GM18520 (cell line): ENCODE results near the gene N4BP2.

Source experiments
- ATAC-seq: cut with Tn5 transposase; IDR thresholded peaks from one replicate; pipeline ENCODE4 v1.9.1; 2021; ENCODE audit not compliant: unreplicated experiment

N4BP2 gene

DNA sequence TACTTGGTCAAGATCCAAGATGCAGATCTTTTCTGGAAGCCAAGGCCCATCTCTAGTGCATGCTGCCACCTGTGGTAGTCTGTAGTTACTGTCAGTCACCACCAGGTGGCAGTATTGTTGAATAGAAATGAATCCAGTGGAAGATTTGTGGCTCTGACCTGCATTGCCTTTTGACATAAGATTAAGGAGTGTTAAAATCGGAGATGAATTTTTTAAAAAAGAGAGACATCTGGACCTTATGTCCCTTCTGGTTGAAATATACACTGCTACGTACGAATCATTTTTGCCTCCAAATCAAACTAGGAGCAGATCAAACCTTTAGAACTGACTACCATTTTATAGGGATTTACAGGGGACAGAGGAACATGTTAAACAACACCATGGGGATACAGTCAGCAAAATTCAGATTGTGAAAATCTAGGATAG is 93.3 kb downstream of the N4BP2 start:
- ATAC-seq, result peak; percentile 68

DNA sequence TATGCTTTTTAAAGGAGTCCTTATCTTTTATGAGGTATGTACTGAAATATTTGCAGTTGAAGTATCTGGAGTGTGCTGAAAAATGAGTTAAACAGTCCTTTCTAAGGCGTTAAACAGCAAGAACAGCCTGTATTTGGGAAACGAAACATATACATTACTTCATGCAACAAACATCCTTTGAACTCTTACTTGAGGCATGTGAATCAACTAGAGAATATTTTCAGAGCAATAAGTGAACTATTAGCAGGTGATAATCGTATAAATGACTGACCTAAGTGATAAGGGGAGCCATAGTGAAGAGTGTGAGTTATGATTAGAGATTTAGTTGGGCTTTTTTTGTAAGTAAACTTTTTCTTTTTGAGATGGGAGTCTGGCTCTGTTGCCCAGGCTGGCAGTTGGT is 94.3 kb downstream of the N4BP2 start:
- no peak for ATAC-seq

DNA sequence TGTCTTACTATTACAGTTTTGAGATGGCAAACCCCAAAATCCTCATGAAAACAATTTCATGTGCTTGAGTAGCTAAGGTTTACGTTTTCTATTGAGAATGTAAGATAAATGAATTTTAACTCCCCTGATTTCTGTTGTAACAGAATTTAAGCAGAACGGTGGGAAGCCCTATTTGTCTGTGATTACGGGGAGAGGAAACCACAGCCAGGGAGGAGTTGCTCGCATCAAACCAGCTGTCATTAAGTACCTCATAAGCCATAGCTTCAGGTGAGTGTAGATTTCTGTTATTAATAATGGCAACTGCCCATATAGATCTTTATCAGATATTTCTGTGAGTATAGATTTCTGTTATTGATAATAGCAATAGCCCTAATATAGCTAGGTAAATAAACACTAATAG is 96.0 kb downstream of the N4BP2 start:
- ATAC-seq, result no peak

DNA sequence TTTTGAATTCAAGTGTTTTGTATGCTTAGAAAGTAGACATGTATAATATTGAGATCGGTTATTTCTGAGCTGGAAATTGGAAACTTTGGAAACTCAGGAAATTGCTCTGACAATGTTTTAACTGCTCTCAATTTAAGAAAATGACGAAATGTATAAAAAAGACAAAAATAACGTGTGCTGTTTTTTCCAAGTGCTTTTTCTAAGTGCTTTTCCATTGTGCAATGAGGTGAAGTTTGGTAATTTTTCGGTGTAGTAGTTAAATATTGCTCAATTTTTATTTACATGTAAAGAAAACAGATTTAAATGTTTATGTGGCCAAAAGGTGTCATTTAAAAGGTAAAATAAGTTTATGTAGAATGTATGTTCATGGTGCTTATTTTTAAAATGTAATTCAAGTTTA is 100.8 kb downstream of the N4BP2 start:
- no peak for ATAC-seq

DNA sequence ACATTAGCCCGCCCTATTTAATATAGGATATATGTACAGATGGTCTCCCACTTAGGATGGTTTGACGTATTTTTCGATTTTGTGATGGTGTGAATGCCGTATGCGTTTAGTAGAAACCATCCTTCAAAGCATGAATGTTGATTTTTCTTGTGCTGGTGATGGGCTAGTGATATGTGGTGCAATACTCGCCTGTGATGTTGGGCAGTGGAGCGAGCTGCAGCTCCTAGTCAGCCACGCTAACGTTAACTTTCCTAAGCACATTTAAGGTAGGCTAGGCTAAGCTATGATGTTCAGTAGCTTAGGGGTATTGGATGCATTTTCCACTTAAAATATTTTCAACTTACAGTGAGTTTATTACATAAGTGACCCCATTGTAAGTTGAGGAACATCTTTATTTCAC is 103.6 kb downstream of the N4BP2 start:
- ATAC-seq, result no peak

DNA sequence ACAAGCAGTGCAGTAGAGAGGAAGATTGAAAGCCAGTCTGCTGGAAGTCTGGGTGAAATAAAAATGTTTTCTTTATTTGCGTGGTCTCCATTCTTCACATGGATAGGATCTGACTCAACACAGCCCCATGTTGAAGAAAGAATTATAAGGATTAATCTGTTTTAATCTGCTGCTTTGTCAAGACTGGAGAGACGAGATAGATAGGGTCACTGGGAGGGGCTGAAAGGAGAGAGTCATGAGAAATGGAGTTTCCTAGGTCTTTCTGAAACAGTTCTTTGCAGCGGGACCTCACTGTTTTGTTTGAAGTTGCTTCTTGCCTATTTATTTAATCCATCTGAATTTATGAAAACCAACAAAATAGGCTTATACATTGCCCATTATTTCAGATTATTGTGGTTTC is 107.8 kb downstream of the N4BP2 start:
- no peak for ATAC-seq

DNA sequence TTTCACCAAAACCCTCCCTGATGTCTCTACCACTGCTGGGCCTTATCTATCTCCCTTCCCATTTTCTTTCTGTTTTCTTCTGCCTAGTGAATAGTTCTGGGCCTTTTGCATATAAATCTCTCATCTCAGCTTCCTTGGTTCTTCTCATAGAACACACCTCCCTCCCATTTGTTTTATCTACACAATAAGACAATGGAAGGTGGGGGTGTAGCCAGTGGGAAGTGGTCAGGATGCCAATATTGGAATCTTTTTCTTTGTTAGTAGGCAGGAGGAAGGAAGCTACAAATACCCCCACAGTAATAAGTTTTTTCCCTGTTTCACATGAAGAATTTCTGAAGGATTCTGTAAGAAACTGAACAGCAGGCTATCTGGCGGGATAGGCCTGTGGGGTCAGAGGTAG is 109.3 kb downstream of the N4BP2 start:
- no peak for ATAC-seq

DNA sequence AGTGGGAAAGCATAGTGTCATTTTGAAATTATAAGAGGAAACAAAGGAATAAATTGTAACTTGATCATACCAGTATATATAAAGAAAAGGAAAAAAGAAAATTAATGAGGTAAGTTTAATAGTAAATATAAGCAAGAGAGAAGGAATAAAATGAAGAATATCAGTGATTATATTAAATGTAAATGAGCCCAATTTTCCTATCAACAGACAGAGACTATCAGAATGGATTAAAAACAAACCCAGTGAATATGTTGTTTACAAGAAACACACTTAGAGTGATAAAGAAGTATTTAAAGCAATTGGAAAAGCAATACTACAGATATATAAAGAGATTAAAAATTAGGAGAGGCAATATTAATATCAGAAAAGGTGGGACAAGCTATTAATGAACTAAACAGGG is 111.4 kb downstream of the N4BP2 start:
- no peak for ATAC-seq

DNA sequence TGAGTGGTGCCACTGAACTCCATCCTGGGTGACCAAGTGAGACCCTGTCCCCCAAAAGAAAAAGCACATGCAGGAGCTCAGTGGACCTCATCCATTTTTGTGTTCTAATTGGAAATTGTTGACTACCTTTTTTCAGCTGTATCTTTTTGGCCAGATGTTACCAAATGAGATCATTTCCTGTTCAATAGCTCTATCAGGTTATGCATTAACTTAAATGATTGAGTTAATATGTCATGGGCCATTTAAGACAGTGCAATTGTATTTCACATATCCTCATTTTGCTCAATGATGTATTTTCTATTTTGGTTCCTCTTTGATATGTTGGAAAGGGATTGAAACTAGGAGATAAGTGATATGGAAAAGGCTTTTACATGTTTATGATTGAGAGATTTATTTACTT is 113.9 kb downstream of the N4BP2 start:
- peak; percentile 45 for ATAC-seq

DNA sequence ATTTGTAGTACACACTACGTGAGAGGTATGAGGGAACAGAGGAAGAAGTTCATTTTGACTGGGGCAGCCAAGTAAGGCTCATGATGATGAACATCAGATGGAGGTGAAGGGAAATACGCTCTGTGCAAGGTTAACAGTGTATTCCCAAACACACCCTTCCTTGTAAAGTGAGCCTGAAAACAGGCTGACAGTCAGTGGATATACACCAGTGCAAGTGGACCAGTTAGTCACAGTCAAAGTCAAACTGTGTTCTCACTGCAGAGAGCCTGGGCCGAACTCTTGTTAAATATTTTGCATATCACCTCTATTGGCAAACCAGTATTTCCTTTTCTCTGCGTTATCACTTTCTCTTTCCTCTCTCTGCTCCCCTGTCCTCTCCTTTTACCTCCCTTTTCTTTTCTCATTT is 116.8 kb downstream of the N4BP2 start:
- ATAC-seq, result peak; percentile 77

DNA sequence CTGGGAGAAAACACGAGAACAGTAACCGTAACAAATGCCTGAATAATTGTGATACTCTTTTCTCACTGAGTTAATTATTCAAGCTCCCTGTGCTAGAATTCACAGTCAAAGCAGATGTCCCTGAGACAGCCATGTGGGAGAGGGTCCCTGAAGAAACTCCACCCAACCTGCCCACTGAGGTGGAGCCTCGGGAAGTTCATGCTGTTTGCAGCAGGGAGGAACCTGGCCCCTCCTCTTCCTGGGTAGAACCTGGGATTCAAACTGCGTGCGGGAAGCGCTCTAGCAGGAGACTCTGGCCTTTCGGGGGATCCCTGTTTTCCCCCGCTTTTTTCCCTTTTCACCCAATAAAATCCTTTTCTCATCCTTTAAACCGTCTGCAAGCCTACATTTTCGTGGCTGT is 120.0 kb downstream of the N4BP2 start:
- ATAC-seq, result no peak

DNA sequence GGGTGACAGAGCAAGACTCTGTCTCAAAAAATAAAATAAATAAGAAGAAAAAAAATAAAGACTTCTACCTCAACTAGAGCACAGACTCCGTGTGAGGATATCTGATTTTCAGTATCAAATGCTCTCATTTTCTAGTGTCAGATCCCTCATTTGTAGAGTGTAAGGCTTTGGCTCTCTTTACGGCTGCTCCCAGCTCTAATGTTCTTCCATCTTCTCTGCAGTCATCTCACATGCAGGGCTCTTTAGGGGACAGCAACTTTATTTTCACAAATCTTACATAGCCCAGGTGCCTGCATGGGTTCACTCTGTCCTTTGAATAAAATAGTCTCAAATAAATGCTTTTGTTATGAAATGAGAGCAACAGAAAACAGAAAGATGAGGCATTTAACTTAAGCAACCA is 120.9 kb downstream of the N4BP2 start:
- no peak for ATAC-seq

DNA sequence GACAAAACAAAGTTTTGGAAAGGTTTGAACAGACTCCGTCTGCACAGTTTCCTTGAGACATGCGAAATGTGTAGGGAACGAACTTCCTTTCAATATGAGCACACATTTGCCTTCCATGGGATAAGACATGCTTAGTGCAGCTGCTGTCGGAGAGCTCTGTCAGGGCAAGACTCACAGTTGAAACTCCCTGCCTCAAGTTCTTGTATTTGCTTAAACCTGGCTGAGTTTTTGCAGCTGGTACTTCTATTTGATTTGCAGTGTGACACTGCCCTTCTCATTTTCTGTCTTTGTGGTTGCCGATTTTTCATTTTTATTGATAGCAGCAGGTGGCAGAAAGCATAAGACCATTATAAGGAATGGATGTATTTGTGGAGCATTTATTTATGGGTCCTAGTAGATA is 122.0 kb downstream of the N4BP2 start:
- ATAC-seq, result no peak

DNA sequence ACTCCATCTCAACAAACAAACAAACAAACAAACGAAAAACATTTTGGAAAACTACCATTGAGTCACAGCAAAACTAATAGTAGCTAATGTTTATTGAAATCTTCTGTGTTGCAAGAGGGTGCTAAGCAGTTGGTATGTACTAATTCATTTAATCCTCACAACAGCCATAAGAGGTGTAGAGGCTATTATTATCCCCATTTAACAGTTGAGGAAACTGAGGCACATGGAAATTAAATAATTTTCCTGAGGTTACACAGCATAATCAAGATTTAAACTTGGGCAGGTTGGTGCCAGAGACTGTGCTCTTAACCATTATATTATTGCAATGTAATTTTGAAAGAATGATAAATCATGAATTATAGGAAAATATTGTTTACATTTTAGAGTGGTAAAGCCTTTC is 122.7 kb downstream of the N4BP2 start:
- ATAC-seq, result no peak

DNA sequence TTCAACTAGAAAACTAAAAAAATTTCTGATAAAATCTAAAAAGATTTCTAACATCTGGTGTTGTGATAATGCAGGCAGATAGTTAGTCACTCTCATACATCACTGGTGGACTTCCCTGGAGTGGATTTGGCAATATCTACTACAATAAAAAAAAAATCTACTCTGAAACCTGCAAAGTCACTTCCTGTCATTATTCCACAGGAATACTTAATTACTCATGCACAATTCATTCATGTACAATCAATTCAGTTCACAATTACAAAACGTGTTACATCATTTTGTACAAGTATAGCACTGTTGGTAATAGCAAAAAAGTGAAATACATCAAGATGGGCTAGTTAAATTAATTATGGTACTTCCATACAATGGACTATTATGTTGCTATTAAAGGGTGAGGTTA is 123.7 kb downstream of the N4BP2 start:
- no peak for ATAC-seq

DNA sequence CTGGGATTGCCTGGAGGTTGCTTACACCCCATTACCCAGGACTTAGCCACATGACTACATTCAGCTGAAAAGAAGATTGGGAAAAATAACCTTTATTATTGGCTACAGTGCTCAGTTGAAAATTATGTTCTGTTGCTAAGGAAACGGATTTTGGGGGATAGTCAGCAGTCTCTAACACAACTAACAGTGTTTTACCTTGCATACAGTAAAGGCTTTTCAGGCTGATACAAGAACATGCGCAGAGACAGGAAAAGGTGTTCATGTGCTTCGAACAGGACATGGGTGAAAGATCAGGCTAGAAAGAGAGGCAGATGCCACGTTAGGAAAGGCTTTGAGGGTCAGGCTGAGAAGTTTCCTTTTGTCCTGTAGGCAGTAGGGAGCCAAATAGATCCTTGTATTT is 125.4 kb downstream of the N4BP2 start:
- no peak for ATAC-seq

DNA sequence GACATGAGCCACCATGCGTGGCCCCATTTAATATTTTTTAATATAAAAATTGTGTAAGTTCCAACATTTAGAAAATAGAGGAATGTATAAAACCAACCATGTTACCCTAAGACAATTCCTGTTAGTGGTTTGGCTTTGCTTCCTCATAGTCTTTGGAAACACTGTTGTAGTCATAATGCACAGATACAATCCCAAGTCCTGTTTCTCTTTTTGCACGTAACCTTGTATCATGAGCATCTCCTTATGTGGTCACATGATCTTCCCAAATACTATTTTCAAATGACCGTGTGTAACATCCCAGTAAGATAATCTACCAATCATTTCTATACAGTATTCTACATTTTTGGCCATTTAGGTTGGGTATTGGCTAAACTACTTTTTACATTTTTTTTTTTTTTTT is 126.3 kb downstream of the N4BP2 start:
- no peak for ATAC-seq

DNA sequence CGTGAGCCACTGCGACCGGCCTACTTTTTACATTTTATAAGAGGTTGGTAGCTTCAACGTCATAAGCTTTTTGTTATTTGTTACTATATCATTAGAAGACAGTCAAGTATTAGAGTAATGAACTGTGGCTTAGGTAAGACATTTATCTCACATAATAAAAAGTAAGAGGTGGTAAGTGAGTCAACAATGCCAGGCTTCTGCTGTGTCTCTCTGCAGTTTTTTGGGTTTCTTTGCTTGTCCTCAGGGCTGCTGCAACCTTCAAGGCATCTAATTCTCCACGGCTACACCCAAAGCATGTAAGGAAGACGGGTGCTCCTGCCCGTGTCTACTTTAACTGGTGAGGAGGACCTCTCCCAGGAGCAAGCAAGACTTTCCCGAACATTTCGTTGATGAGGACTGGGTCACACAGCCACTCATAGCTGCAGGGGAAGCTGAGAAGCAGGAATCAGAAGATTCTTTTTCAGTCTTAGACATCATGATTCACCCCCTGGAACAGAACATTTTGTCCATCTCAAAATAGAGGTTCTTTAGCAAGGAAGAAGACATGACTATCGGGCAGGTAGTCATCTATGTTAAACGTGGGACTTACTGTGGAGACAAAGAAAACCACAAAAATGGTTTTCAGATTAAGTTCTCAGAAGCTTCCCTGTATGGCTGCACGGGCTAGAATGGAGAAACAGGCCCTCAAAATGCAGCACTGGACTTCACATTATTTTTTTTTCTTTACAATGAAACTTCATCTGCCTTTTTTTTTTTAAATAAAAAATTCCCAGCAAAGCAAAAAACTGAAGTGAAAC is 127.2 kb downstream of the N4BP2 start:
- ATAC-seq, result no peak

DNA sequence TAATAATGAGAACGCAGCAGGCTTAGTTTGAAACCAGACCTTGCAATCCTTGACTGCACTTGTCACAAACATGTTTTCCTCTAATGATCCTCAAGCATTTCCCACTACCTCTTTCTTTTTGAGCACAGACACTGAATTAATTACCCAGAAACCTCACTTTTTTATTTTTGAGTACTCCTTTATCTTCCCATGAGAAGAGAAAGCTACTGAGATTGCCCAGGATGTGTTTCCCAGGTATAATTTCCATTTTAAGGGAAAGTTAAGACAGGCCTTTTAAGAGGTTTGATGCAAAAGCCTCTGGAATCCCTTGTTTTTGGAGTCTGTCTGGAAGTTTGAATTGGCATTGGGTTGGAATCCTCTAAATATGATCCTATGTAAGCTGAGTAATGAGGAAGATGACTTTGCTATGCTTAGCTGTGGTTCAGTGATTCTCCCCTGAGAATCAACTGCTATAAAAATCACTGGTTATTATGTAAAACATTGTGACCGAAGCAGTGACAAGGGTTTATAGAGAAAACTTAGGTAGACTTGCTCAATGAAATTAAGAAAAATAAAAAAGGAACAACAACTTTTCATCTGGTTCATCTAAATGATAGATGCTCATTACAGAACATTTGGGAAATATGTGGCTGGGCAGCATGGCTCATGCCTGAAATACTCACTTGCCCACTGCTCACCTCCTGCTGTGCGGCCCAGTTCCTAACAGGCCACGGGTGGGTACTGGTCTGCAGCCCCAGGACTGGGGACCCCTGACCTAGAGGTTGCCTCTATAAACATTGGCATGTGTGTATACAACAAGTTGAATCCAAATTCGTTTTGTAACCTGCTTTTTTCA is 129.4 kb downstream of the N4BP2 start:
- peak; percentile 30 for ATAC-seq

DNA sequence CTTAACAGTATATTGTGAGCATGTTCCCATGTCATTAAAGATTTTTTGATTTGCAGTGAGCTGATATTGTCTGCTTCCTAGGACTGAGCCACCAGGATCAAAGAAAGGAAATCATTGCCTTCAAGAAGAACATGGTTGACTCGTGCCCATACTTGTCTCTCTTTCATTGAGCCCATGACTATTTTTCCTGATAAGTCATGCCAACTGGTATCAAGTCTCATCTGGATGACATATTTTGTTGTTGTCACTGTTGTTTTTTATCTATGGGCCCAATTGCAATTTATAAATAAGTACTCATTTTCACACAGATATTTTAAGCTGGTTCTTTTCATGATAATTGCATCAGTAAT is 130.0 kb downstream of the N4BP2 start:
- ATAC-seq, result no peak

DNA sequence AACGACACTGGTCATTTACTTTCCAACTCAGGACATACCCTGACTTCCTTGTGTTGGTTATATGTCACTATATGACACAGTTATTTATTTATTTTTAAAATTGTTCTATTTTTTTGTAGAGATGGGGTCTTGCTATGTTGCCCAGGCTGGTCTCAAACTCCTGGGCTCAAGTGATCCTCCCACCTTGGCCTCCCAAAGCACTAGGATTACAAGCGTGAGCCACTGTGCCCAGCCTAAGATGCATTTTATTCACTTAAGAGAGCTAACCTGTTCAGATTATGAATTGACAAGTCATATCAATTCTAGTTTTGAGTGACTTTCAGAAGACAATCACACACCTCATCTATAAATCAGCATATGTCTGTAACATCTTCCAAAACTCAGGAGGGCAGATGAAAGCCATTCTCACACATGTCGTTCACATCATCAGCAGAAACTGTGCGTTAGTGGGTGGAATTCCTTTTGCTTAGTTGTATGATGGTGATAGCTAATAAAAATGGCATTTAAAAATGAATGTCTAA is 130.8 kb downstream of the N4BP2 start:
- ATAC-seq, result no peak

DNA sequence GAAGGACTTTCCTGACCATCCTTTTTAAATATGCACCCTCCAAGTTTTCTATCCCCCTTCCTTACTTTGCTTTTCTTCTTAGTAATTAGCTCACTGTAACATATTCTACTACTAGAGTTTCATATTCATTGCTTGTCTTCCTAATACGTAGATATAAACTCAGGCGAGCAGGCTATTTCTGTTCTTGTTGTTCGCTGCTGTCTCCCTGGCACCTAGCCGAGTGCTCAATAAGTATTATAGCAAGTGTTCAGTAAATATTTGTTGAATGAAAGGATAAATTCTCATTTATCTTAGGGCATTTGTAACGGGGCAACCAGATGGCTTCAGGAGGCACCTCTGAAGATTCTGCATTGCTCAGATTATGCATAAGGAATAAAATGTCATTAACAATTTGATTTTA is 133.4 kb downstream of the N4BP2 start:
- no peak for ATAC-seq
